HG02678 (cell line): ENCODE results near the gene LEKR1.

Experiments
- ATAC-seq: cut with Tn5 transposase; IDR thresholded peaks from one replicate; pipeline ENCODE4 v1.9.1; 2021; ENCODE audit warnings: mild to moderate bottlenecking, moderate library complexity; ENCODE audit not compliant: unreplicated experiment

LEKR1 gene

GRCh38 chr3:157075693-157076420, 249.7 kb downstream of the LEKR1 start:
- ATAC-seq = no peak

DNA sequence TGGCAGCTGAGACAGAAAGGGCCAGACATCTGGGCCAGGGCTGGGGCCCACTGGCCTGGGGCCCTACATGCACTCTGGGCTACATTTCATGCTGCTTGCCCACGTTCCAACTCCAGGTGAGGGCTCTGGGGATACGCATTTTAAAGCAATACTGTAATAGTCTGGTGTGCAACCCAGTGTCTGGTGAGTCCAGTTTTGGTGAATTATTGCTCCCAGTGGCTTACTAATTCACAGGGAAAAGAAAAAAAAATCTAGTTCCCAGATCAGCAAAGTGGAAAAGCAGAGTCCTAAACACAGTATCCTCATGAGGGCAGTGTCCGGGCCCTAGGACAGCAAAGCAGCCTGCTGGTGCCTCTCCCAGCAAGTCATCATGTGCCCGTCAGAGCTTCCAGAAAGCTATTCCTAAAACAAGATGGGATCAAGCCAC, 251.4 kb downstream of the LEKR1 start:
- no peak for ATAC-seq

- ATAC-seq = no peak
These were observed 252.1 kb downstream of the LEKR1 start for GRCh38 chr3:157078131-157078810.

DNA sequence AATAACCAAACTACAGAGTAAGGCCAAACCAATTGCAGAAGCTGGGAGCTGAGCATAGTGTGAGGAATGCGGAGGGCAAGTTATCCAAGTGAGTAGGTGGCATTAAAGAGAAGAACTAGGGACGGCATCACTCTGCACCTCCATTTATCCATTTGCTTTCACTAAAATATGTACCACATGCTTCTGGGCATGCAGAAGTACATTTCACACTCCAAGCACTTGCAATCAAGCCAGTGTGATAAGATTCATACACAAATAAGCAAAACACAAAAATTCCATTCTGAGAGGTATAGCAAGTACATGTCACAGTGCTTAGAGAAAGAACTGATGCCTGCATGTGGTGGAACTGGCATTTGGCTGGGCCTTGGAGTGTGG, 252.6 kb downstream of the LEKR1 start:
- ATAC-seq = no peak

DNA sequence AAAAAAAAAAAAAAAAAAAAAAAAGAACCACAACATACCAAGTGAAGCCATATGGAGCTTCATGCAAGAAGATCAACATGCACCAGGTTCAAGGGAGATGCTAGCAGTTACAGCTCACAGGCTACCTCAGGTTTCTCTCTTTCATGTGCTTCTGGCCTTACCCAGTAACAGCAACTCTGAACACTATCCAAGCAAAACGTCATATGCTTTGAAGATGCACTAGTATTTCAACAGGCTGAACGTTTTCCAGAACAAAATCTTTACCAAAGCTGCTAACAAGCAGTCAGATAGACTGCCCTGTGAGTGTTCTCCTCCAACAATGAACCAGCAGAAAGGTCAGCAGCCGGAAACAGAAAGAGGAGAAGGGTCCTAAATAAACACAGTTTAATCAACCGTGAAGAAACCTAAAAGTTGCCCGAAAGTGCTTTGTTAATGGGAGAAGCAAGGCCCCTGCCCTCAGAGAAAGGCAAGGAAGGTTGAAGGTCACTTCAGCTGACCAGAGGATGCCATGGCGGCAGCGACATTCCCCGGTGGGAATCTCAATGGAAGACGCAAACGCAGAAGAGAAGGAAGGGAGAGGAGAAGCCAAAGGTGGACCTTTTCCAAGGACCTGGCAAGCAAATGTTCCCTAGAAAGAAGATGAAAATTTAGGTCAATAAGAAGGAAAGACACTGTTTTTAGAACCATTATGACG, 253.7 kb downstream of the LEKR1 start:
- ATAC-seq = no peak

DNA sequence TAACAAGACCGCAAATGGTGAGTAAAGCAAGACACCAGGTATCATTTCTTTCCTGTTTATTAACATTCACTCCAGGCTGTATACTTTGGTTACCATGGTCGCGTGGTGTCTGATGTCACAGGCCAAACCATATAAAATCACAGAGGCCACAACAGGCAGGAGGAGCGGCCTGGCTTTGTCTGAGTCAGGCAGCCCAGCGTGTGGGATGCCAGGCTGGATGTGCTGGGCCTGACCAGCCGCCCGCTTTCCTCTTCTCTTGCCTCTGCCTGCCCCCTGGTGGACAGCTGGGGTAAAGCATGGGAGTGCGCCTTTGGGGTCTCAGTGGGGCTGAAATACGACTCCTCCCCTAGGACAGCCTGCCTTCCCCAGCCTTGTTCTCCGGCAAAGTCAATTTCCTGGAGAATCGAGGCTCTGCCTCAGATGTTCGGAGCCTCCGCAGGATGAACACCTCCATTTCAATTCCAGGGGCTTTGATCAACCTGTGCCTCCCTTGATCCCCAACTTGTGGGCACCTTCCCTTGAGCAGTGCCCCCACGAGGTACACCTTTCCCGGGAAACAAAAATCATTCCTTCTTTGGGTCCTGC, 255.6 kb downstream of the LEKR1 start:
- peak; percentile 89 for ATAC-seq

DNA sequence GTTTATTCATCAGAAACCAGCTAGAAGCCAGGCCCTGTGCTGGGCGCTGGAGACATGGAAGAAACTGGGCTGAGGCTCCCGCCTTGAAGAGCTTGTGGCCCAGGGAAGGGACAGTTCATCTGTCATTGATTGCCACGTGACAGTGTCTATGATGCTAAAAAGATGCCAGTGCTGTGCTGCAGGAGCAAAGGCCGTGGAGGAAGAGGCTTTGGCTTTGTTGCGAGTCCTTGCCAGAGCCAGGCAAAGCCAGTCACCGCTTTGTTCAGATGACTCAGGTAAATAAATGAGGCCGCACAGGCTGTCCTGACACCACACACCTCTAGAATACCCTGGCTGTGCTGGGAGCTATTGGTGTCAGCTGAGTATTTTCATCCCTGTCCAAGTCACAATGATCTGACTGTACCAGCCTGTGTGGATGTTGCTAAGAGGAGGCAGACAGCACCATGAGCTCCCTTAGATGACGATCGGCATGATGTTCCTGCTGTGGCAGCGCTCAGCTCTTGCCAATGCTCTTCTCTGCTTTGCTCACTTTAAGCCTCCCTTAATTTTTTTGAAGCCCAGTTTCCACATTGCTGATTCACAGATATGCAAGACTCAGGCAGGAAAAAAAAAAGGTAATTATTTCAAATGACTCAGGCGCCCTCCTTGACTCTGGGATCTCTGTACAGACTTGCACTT, 256.3 kb downstream of the LEKR1 start:
- no peak for ATAC-seq

- no peak for ATAC-seq
These were observed 257.7 kb downstream of the LEKR1 start for GRCh38 chr3:157083824-157084223.

GRCh38 chr3:157086060-157086750, 260.1 kb downstream of the LEKR1 start:
- ATAC-seq = no peak

GRCh38 chr3:157086775-157087174, 260.6 kb downstream of the LEKR1 start:
- no peak for ATAC-seq

GRCh38 chr3:157087373-157087772, 261.2 kb downstream of the LEKR1 start:
- no peak for ATAC-seq

GRCh38 chr3:157087780-157088600, 261.8 kb downstream of the LEKR1 start:
- ATAC-seq = peak; percentile 0

DNA sequence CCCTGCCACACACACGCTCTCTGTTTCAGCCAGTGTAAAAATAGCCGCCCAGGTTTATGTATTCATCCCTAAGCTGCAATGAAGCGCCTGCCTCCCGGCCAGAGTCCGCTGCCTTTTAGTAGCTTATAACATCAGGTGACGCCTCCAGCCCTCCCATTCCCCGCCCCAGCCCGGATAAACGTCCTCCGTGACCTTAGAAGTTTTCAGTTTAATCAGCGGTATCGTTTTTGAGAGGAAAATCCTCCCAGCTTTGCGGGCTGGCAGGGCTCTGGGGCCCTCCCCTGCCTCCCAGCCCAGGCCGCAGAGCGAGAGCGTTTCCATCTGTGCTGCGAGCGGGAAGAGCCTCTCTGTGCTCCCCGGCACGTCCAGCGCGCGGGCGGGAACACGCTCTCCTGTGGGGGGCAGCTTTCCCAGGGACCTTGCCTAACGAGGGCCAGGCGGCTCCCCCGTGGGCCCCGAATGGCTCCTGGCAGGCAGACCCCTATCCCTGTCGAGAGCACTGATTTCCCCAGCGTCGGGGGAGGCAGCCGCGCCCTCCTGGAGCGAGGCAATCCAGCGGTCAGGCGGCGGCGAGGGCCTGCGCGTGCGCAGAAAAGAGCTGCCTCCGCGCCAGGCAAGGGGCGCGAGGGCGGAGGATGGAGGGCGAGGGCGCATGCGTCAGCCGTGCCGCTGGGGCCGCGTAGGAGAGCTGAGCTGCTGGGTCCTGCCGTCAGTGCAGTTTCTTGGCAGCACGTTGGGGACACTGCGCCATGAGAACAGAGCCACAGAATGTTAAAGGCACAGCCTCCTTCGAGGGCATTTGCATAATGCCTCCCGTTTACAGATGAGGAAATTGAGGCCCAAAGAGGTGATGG, 262.7 kb downstream of the LEKR1 start:
- peak; percentile 68 for ATAC-seq

- ATAC-seq = peak; percentile 11
These were observed 263.5 kb downstream of the LEKR1 start for GRCh38 chr3:157089455-157090221.

DNA sequence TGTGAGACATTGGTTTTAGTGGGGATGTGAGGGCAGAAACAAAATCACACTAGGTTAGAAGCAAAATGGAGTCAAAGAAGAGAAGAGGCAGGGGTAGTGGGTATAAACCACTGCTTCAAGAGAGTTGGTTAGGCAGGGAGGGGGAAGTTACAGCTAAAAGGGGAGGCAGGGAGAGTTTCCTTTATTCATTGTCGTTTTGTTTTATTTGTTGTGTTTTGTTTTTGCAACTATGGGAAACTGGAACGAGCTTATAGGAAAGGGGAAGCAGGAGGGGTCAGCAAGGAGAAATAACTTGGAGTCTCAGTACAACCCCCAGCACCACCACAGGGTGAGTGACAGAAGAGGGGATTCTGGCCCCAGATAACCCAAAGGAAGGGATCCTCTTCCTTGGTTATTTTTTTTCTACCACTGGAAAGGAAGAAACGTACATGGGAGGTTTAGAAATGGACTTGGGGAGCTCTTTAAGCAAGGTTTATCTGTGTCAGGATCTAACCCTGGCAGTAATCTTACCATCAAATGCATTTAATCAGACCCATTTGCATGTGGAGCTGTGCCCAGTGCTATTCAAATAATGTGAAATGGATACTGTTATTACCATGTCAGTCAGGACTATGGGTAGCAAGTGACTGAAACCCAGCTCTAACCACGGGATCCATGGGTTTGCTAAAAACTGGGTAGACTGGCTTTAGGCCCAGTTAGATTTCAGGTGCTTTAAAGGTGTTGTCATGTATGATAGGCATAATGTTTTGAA, 265.1 kb downstream of the LEKR1 start:
- ATAC-seq = no peak

- no peak for ATAC-seq
These were observed 266.1 kb downstream of the LEKR1 start for GRCh38 chr3:157092230-157092629.

DNA sequence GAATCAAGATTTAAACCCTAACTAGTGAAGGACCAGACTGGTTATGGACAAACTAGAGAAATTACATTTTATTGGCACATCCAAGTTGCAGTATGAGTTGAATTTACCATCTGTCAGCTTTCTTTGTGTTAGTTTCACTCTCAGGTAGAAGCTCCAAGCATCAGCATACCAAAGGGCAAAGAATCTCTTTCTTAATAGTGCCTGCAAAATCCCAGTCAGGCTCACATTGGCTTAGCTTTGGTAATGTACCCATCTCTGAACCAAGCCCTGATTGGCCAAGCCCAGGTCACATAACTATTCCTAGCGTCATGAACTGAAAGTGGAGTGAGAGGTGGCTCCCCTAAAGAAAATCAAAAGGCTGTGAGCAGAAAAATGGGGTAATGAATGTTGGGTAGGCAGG, 266.9 kb downstream of the LEKR1 start:
- no peak for ATAC-seq
